H1 (cell line): Measurements from ENCODE around the gene CHRM1. TPM values are rescaled to one million over a fixed set of nuclear protein-coding genes. Genes with fewer than 3 reads are reported as not detected.

Experiments
- CTCF ChIA-PET: fragments of 300-600 bp; sonication (Branson Sonifier 250); formaldehyde crosslinking; loops from one replicate; lab custom pipeline; 2021; ENCODE audit not compliant: partially characterized antibody; lab: Charles Lee
- POLR2A ChIA-PET: fragments of 300-600 bp; sonication (Branson Sonifier 250); formaldehyde crosslinking; loops from one replicate; lab custom pipeline; 2021; ENCODE audit warnings: inconsistent platforms; ENCODE audit not compliant: partially characterized antibody; lab: Charles Lee
- DNase-seq, 2 experiments: peaks; one replicate each; pipeline versions ENCODE4 v3.0.0 to v3.0.0-alpha.2; 2010 to 2022; ENCODE audit warnings: low spot score in 2 of 2, low read depth in 1 of 2, mixed read lengths in 1 of 2
- FAIRE-seq: peaks from 2 replicates; lab custom pipeline; 2011; peaks lifted over from hg19 to GRCh38; lab: Jason Lieb, UNC
- H2AFZ ChIP-seq: 2 replicates; pipeline ENCODE4 v1.8.1; 2012; ENCODE audit warnings: low read length, inconsistent platforms
- H2AK5ac ChIP-seq: 2 replicates; pipeline ENCODE4 v1.6.1; 2013; ENCODE audit warnings: low read depth, low read length
- H2BK120ac ChIP-seq: replicated peaks from 2 replicates; pipeline ENCODE3; 2013; ENCODE audit warnings: low read depth, low read length, inconsistent platforms
- H2BK12ac ChIP-seq: 2 replicates; pipeline ENCODE4 v1.6.1; 2013; ENCODE audit warnings: low read depth, low read length
- H2BK15ac ChIP-seq: 2 replicates; pipeline ENCODE4 v1.6.1; 2013; ENCODE audit warnings: low read length
- H2BK20ac ChIP-seq: 2 replicates; pipeline ENCODE4 v1.6.1; 2013; ENCODE audit warnings: low read length
- H2BK5ac ChIP-seq: 2 replicates; pipeline ENCODE4 v1.6.1; 2013; ENCODE audit warnings: low read depth, low read length
- H3K14ac ChIP-seq: 2 replicates; pipeline ENCODE4 v1.6.1; 2013; ENCODE audit warnings: inconsistent platforms; ENCODE audit not compliant: insufficient read length
- H3K18ac ChIP-seq: 2 replicates; pipeline ENCODE4 v1.6.1; 2013; ENCODE audit warnings: low read length; ENCODE audit errors: extremely low read depth
- H3K23ac ChIP-seq: 2 replicates; pipeline ENCODE4 v1.6.1; 2013; ENCODE audit warnings: inconsistent platforms; ENCODE audit not compliant: insufficient read length
- H3K23me2 ChIP-seq: 2 replicates; pipeline ENCODE4 v1.6.1; 2013; ENCODE audit warnings: low read depth, low read length
- H3K27ac ChIP-seq: 2 replicates; pipeline ENCODE4 v1.6.1; 2011; ENCODE audit warnings: low read depth, low read length, inconsistent platforms
- H3K27me3 ChIP-seq, 4 experiments: replicated peaks in 1 of 4; 1 replicate in 1 of 4; 2 replicates in 3 of 4; pipeline versions ENCODE4 v1.6.1 to v1.8.1; 2011 to 2013; ENCODE audit warnings: low read length in 3 of 4, mild to moderate bottlenecking in 3 of 4, inconsistent platforms in 2 of 4, mixed read lengths in 2 of 4, moderate library complexity in 1 of 4; ENCODE audit not compliant: control insufficient read depth in 3 of 4, insufficient read depth in 3 of 4; ENCODE audit errors: extremely low read depth in 1 of 4
- H3K36me3 ChIP-seq, 4 experiments: 2 replicates each; pipeline versions ENCODE4 v1.6.1 to v1.8.1; 2011 to 2013; ENCODE audit warnings: mild to moderate bottlenecking in 4 of 4, low read length in 3 of 4, moderate library complexity in 2 of 4, control low read depth in 1 of 4, inconsistent platforms in 1 of 4; ENCODE audit not compliant: insufficient read depth in 4 of 4, control insufficient read depth in 2 of 4
- H3K4ac ChIP-seq: replicated peaks from 2 replicates; pipeline ENCODE3; 2013; ENCODE audit warnings: low read length, low read depth, mixed read lengths, inconsistent platforms; ENCODE audit not compliant: insufficient read length
- H3K4me1 ChIP-seq, 4 experiments: replicated peaks in 1 of 4; 1 replicate in 1 of 4; 2 replicates in 3 of 4; pipeline versions ENCODE4 v1.6.1 to v1.8.1; 2011 to 2013; ENCODE audit warnings: low read length in 3 of 4, inconsistent platforms in 2 of 4, mixed read lengths in 1 of 4; ENCODE audit not compliant: insufficient read depth in 4 of 4, control insufficient read depth in 3 of 4
- H3K4me2 ChIP-seq, 2 experiments: 2 replicates each; pipeline versions ENCODE4 v1.6.1 to v1.8.1; 2011 to 2013; ENCODE audit warnings: low read depth in 2 of 2, low read length in 2 of 2, control low read depth in 1 of 2, inconsistent platforms in 1 of 2, mild to moderate bottlenecking in 1 of 2; ENCODE audit not compliant: insufficient read depth in 1 of 2
- H3K4me3 ChIP-seq, 4 experiments: fragments of 200-600, 300-600 bp in 1 of 4; sonication (generic), shearing (Covaris generic), sonication (Bioruptor Twin) in 1 of 4; 2 replicates each; pipeline versions ENCODE4 v1.5.1 to v1.8.1; 2011 to 2016; ENCODE audit warnings: low read length in 4 of 4, low read depth in 3 of 4, control low read depth in 2 of 4, inconsistent platforms in 2 of 4, mild to moderate bottlenecking in 2 of 4, mixed read lengths in 1 of 4, moderate library complexity in 1 of 4; ENCODE audit not compliant: insufficient read depth in 2 of 4; ENCODE audit errors: extremely low read depth in 1 of 4
- H3K56ac ChIP-seq: replicated peaks from 2 replicates; pipeline ENCODE3; 2013; ENCODE audit warnings: low read depth, mild to moderate bottlenecking, mixed read lengths, low read length, inconsistent platforms; ENCODE audit not compliant: insufficient read length
- H3K79me1 ChIP-seq: 2 replicates; pipeline ENCODE4 v1.6.1; 2013; ENCODE audit warnings: low read depth, low read length, control low read depth
- H3K79me2 ChIP-seq, 2 experiments: 2 replicates each; pipeline versions ENCODE4 v1.6.1 to v1.8.1; 2012 to 2013; ENCODE audit warnings: low read length in 2 of 2, mild to moderate bottlenecking in 2 of 2, inconsistent platforms in 1 of 2; ENCODE audit not compliant: insufficient read depth in 2 of 2, control insufficient read depth in 1 of 2
- H3K9ac ChIP-seq, 4 experiments: replicated peaks in 1 of 4; 1 replicate in 1 of 4; 2 replicates in 3 of 4; pipeline versions ENCODE4 v1.6.1 to v1.8.1; 2011 to 2013; ENCODE audit warnings: low read depth in 3 of 4, low read length in 3 of 4, control low read depth in 2 of 4, mild to moderate bottlenecking in 2 of 4, moderate library complexity in 2 of 4, inconsistent platforms in 1 of 4; ENCODE audit errors: extremely low read depth in 1 of 4
- H3K9me3 ChIP-seq, 2 experiments: 2 replicates each; pipeline versions ENCODE4 v1.6.1 to v1.8.1; 2012 to 2013; ENCODE audit warnings: mild to moderate bottlenecking in 2 of 2, moderate library complexity in 2 of 2, control low read depth in 1 of 2, inconsistent platforms in 1 of 2, low read depth in 1 of 2, low read length in 1 of 2, mixed read lengths in 1 of 2; ENCODE audit not compliant: insufficient read depth in 2 of 2
- H4K20me1 ChIP-seq, 2 experiments: replicated peaks in 1 of 2; 2 replicates each; pipeline versions ENCODE3 to v1.8.1; 2011 to 2013; ENCODE audit warnings: inconsistent platforms in 2 of 2, low read length in 2 of 2, mild to moderate bottlenecking in 1 of 2; ENCODE audit not compliant: insufficient read depth in 2 of 2, control insufficient read depth in 1 of 2
- H4K5ac ChIP-seq: 2 replicates; pipeline ENCODE4 v1.6.1; 2013; ENCODE audit warnings: low read length, low read depth, mixed read lengths, inconsistent platforms; ENCODE audit not compliant: insufficient read length
- H4K8ac ChIP-seq: 2 replicates; pipeline ENCODE4 v1.8.0; 2013; ENCODE audit warnings: mild to moderate bottlenecking, moderate library complexity, low read length, inconsistent platforms; ENCODE audit not compliant: insufficient read depth; ENCODE audit errors: extremely low read depth
- H4K91ac ChIP-seq: replicated peaks from 2 replicates; pipeline ENCODE3; 2013; ENCODE audit warnings: low read length, mixed read lengths, inconsistent platforms; ENCODE audit not compliant: insufficient read length
- MAFK ChIP-seq: IDR thresholded peaks from 2 replicates; pipeline ENCODE4 v1.6.1; 2012; ENCODE audit warnings: low read depth, mild to moderate bottlenecking, improper control_type of control experiment, low read length
- SIX5 ChIP-seq: IDR thresholded peaks from 2 replicates; pipeline ENCODE4 v1.6.1; 2011; ENCODE audit warnings: mild to moderate bottlenecking, low read depth, low read length
- WGBS, 2 experiments: shearing (Covaris generic) in 1 of 2; methylation state at CpG; one replicate each; pipeline versions ENCODE4 v1.1.6 to v1.1.7; 2013 to 2015; ENCODE audit warnings: low lambda C conversion rate in 2 of 2, mixed read lengths in 2 of 2, inconsistent platforms in 1 of 2, low coverage in 1 of 2, missing lambda C conversion rate in 1 of 2; ENCODE audit not compliant: insufficient replicate concordance in 2 of 2, insufficient coverage in 1 of 2, insufficient read length in 1 of 2; ENCODE audit errors: extremely low coverage in 1 of 2, missing lambda C conversion rate in 1 of 2; 5-methylcytosine and 5-hydroxymethylcytosine counted together
- polyA plus RNA-seq, 7 experiments: library from polyadenylated mRNA; depleted of rRNA in 3 of 7; stranded (reverse) in 5 of 7; unstranded in 2 of 7; fragments of >200 nt in 5 of 7; fragments of 200-250 nt in 2 of 7; gene quantifications; 1 replicate in 5 of 7; 2 replicates in 1 of 7; 4 replicates in 1 of 7; pipeline versions ENCODE4 v1.2.1 to v1.2.3, GENCODE V29; 2011 to 2013; ENCODE audit warnings: missing spikeins in 2 of 7, mixed read lengths in 2 of 7
- total RNA-seq: library from RNA; stranded (reverse); fragmentation: NEBNext Ultra II Directional; extraction: Animal tissue kit (Norgen Biotek cat#: 25700); gene quantifications from 2 replicates; pipeline ENCODE4 v1.2.1, GENCODE V29; 2021
- TF ChIP-seq, protein P1 (sequence below): IDR thresholded peaks from 2 replicates; pipeline ENCODE4 v1.6.1; 2012; ENCODE audit warnings: inconsistent platforms

The CHRM1 gene
- total and polyA plus RNA-seq, 2 of the 8 experiments (the other 6 are each of a cell fraction or from before 2014, with no cell fraction given), result 0.08 TPM; not detected in 1

DNA sequence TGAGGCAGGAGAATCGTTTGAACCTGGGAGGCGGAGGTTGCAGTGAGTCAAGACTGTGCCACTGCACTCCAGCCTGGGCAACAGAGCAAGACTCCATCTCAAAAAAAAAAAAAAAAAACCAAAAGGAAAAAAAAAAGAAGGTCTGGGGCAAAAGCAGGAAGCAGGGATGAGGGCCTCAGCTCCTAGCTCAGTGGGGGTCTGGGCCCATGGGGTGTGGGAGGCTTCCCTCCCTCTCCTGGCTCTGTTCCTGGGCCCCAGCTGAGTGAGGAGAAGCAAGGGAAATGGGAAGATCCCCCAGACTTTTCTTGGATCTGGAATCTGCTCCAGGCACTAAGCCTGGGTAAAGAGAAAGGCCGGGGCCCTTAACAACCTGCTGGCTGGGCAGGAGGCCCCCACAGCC, 8.9 kb downstream of the CHRM1 start:
- Histone ChIP-seq H4K5ac (no peak overlapping the region), H2BK5ac (no peak overlapping the region), H3K18ac (no peak overlapping the region), H3K4me1 (peaks cover 9 to 21% (median 16%) of the 10 kb centered on the region in 4 experiments), H4K20me1 (no peaks in the 10 kb centered on the region), H3K4ac (no peak overlapping the region), H3K56ac (no peak overlapping the region), H4K8ac (no peak overlapping the region), H4K91ac (no peak overlapping the region), H3K9ac (no peak overlapping the region), H2AK5ac (0 out of 2 replicates have a peak overlapping the region, but pooled peaks have one; percentile 84), H3K79me1 (no peaks in the 10 kb centered on the region), H3K27me3 (no peaks in the 10 kb centered on the region), H2BK15ac (no peak overlapping the region), H3K79me2 (no peaks in the 10 kb centered on the region), H3K14ac (no peak overlapping the region), H3K23ac (no peak overlapping the region), H2BK12ac (no peak overlapping the region)
- WGBS, 2 experiments, result 91% methylated on average over 3 of the region's 3 CpGs; no CpG with 5 or more reads in 1 of the 2 experiments
- ChIA-PET CTCF (interaction anchor here (0.7 to 12.1 kb wide), 2 partner anchors 63 to 109 kb away, joined by 4 to 435 read pairs; no protein-coding TSS in a partner anchor), POLR2A (interaction anchor here (2.4 to 57.8 kb wide), 2 partner anchors 35 to 71 kb away, joined by 6 to 1185 read pairs; partner anchors contain the start of gene SLC3A2)
- TF ChIP-seq MAFK (no peak), SIX5 (no peak)
- TF ChIP-seq, protein P1, sequence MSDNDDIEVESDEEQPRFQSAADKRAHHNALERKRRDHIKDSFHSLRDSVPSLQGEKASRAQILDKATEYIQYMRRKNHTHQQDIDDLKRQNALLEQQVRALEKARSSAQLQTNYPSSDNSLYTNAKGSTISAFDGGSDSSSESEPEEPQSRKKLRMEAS, result no peak
- TF ChIP-seq, all 59 proteins: peak for 0
- no peaks in the 10 kb centered on the region for H3K9me3 ChIP-seq
- no peak overlapping the region for H3K4me3 ChIP-seq
- H3K4me2 ChIP-seq, result no peak overlapping the region
- H3K36me3 ChIP-seq, result no peaks in the 10 kb centered on the region
- H3K27ac ChIP-seq, result no peak overlapping the region
- H2BK20ac ChIP-seq, result no peak overlapping the region
- no peak overlapping the region for H2AFZ ChIP-seq
- no peak overlapping the region for H2BK120ac ChIP-seq
- DNase-seq (no peak), FAIRE-seq (no peak)
- H3K23me2 ChIP-seq, result peaks cover 3% of the 10 kb centered on the region; the same call in 1 of the 2 replicates
